Mammary epithelial cell (primary cell): ENCODE measurements around the gene GPBAR1.

Experiments
- CTCF ChIP-seq, 2 donors: IDR thresholded peaks in 1 of 2; conservative IDR thresholded peaks in 1 of 2; 2 replicates each; pipeline ENCODE4 v1.5.1; 2011 to 2012; ENCODE audit warnings: inconsistent platforms in 2 of 2, low read length in 2 of 2, mild to moderate bottlenecking in 2 of 2, control low read depth in 1 of 2, low read depth in 1 of 2; ENCODE audit not compliant: insufficient read depth in 1 of 2; ENCODE audit errors: extremely low read depth in 1 of 2
- EZH2 ChIP-seq: IDR thresholded peaks from 2 replicates; pipeline ENCODE4 v1.6.1; 2012; ENCODE audit warnings: low read length, inconsistent platforms, borderline replicate concordance

DNA sequence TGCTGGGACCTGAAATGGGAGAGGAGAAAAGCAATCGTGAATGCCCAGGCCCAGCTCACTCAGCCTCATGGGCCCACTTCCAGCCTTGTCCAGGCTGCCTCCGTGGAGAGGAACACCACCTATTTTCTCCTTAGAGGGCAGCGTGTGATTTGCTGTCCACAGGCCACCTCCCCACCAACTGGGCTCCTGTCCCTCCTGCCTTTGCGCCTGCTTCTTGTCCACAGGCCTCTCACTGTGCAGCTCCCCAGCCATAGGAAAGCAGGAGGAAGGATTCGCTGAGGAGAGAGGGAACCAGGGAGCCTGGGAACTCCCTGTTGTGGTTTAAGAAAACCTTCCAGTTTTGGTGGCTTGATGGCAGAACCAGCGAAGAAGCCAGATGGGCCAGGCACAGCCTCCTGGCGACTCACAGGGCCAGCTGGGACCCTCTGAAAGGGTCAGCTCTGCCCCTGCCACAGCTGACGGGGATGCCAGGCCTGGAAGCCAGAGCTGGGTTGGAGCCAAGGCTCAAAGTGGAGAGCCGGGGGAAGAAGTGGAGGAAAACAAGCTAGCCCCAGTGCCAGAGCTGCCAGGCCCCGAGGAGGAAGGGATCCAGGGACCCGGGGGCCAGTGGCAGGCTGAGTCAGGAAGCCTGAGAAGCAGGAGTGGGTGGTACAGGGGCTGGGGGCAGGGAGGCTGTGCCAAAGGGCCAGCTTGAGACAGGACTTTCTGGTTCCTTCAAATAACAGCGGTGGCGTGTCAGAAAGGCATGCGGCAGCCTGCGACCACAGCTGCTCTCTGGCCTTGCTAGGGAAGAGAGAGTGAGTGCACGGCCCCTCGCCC, 21.6 kb downstream of the GPBAR1 start:
- TF ChIP-seq CTCF (conservative IDR thresholded peaks at IDR 0.05 in 1 of 2, IDR thresholded peaks at IDR 0.05 in 1 of 2; ENCODE audit: extremely low read depth in 1 of 2, insufficient read depth in 1 of 2, low read depth in 1 of 2, low read length in 2 of 2) (no peak), EZH2 (no peak)
